ENCODE measurements around the gene PMCH.
"Not testable (repeated sequence)": the region's sequence is repeated elsewhere in the genome, so short reads cannot be mapped to it uniquely, and the experiment has no call there.

PMCH gene

GRCh38 chr12:102197789-102198188, at the start of gene PMCH:
PMCH (minus strand) TSS chr12:102197833; CDS start chr12:102197770, 63 bp downstream.
- no peak for DNase-seq

GRCh38 chr12:102240859-102241258, 43.2 kb upstream of the PMCH start:
- DNase-seq = not testable (repeated sequence)

GRCh38 chr12:102234599-102234998, 37.0 kb upstream of the PMCH start:
- no peak for DNase-seq

GRCh38 chr12:102232446-102232845, 34.8 kb upstream of the PMCH start:
- no peak for DNase-seq

- DNase-seq = no peak
These were observed 34.4 kb upstream of the PMCH start for GRCh38 chr12:102232036-102232435.

- no peak for DNase-seq
These were observed 30.3 kb upstream of the PMCH start for GRCh38 chr12:102227954-102228353.

GRCh38 chr12:102220736-102221135, 23.1 kb upstream of the PMCH start:
- DNase-seq = no peak

- DNase-seq = no peak
These were observed 18.5 kb upstream of the PMCH start for GRCh38 chr12:102215992-102216691.

GRCh38 chr12:102204025-102204424, 6.4 kb upstream of the PMCH start:
- no peak for DNase-seq

GRCh38 chr12:102202556-102202955, 4.9 kb upstream of the PMCH start:
- no peak for DNase-seq

- DNase-seq = no peak
These were observed 3.9 kb upstream of the PMCH start for GRCh38 chr12:102201436-102202061.

GRCh38 chr12:102195826-102196225, 1.8 kb downstream of the PMCH start:
- no peak for DNase-seq

GRCh38 chr12:102182635-102183034, 15.0 kb downstream of the PMCH start:
- DNase-seq = no peak

GRCh38 chr12:102174761-102175160, 22.9 kb downstream of the PMCH start:
- no peak for DNase-seq

- no peak for DNase-seq
These were observed 23.5 kb downstream of the PMCH start for GRCh38 chr12:102174117-102174516.

GRCh38 chr12:102172436-102172835, 25.2 kb downstream of the PMCH start:
- DNase-seq = no peak

GRCh38 chr12:102171951-102172350, 25.7 kb downstream of the PMCH start:
- DNase-seq = no peak

- peak in 1 of 2 experiments; percentile 4 for DNase-seq
These were observed 27.6 kb downstream of the PMCH start for GRCh38 chr12:102169922-102170621.

GRCh38 chr12:102167821-102168604, 29.6 kb downstream of the PMCH start:
- DNase-seq = no peak

GRCh38 chr12:102163383-102163782, 34.2 kb downstream of the PMCH start:
- no peak for DNase-seq

- not testable (repeated sequence) for DNase-seq
These were observed 42.4 kb downstream of the PMCH start for GRCh38 chr12:102155206-102155605.

GRCh38 chr12:102147062-102147587, 50.5 kb downstream of the PMCH start:
- not testable (repeated sequence) for DNase-seq

Data from NCI-H1930 (cell line).